Measurements from ENCODE around the gene NTN1. TPM values are rescaled to one million over a fixed set of nuclear protein-coding genes. Genes with fewer than 3 reads are reported as not detected.

Gene NTN1
- total and polyA plus RNA-seq, 8 donors, result 2.0 to 12.9 (median 9.0) TPM

- DNase-seq (no peak), ATAC-seq (no peak)
- no peaks in the 10 kb centered on the region for H3K36me3 ChIP-seq
- intact Hi-C loops (cut with DNase I), result no loop called here
- no peaks in the 10 kb centered on the region for H3K27me3 ChIP-seq
- TF ChIP-seq CTCF (IDR thresholded peaks at IDR 0.05), result no peak
- no peak overlapping the region for H3K27ac ChIP-seq
- H3K9me3 ChIP-seq, result no peaks in the 10 kb centered on the region
- H3K4me3 ChIP-seq, result no peak overlapping the region
- peaks cover 0 to 8% of the 10 kb centered on the region in 2 donors for H3K4me1 ChIP-seq
Measured at GRCh38 chr17:9071016-9071415, 49.7 kb downstream of the NTN1 start.

- ATAC-seq, result no peak
- peak overlapping the region in 1 of 2 donors; percentile 37 for H3K27ac ChIP-seq
Measured at GRCh38 chr17:9071811-9072498, 50.6 kb downstream of the NTN1 start.

GRCh38 chr17:9072696-9073339 is 51.5 kb downstream of the NTN1 start:
- DNase-seq (peak in 2 of 4 donors; percentile 31 to 65), ATAC-seq (peak; percentile 23)
- Histone ChIP-seq H3K27ac (peak overlapping the region; percentile 13 to 37), H3K9me3 (no peaks in the 10 kb centered on the region), H3K27me3 (no peaks in the 10 kb centered on the region), H3K36me3 (no peaks in the 10 kb centered on the region), H3K4me3 (no peak overlapping the region), H3K4me1 (peaks cover 0 to 8% of the 10 kb centered on the region in 2 donors)
- TF ChIP-seq CTCF (IDR thresholded peaks at IDR 0.05), result no peak
- intact Hi-C loops (cut with DNase I), result no loop called here

More at GRCh38 chr17:9071811-9072498, 50.6 kb downstream of the NTN1 start:
- H3K27me3 ChIP-seq, result no peaks in the 10 kb centered on the region
- intact Hi-C loops (cut with DNase I), result no loop called here
- H3K4me1 ChIP-seq, result peaks cover 0 to 8% of the 10 kb centered on the region in 2 donors
- H3K36me3 ChIP-seq, result no peaks in the 10 kb centered on the region
- TF ChIP-seq CTCF (IDR thresholded peaks at IDR 0.05), result no peak
- H3K9me3 ChIP-seq, result no peaks in the 10 kb centered on the region
- DNase-seq, result no peak
- H3K4me3 ChIP-seq, result no peak overlapping the region

GRCh38 chr17:9074131-9074530 is 52.8 kb downstream of the NTN1 start:
- no peak overlapping the region for H3K27ac ChIP-seq
- no peaks in the 10 kb centered on the region for H3K9me3 ChIP-seq
- no peaks in the 10 kb centered on the region for H3K36me3 ChIP-seq
- no peak overlapping the region for H3K4me3 ChIP-seq
- no peaks in the 10 kb centered on the region for H3K27me3 ChIP-seq
- peaks cover 0 to 8% of the 10 kb centered on the region in 2 donors for H3K4me1 ChIP-seq
- ATAC-seq (no peak), DNase-seq (no peak)
- intact Hi-C loops (cut with DNase I), result no loop called here
- no peak for TF ChIP-seq CTCF (IDR thresholded peaks at IDR 0.05)

- no peak for TF ChIP-seq CTCF (IDR thresholded peaks at IDR 0.05)
- DNase-seq (peak in 1 of 4 donors; percentile 18), ATAC-seq (no peak)
- Histone ChIP-seq H3K36me3 (no peaks in the 10 kb centered on the region), H3K9me3 (peaks cover 0 to 3% of the 10 kb centered on the region in 2 donors), H3K27ac (peak overlapping the region in 1 of 2 donors; percentile 33), H3K27me3 (no peaks in the 10 kb centered on the region), H3K4me3 (no peak overlapping the region), H3K4me1 (no peaks in the 10 kb centered on the region)
- intact Hi-C loops (cut with DNase I), result no loop called here
Measured at GRCh38 chr17:9079461-9080103, 58.3 kb downstream of the NTN1 start.
